Urinary bladder (tissue), 4 donors: ENCODE data around the gene SMIM13. TPM values are rescaled to one million over a fixed set of nuclear protein-coding genes. Genes with fewer than 3 reads are reported as not detected.

ENCODE experiments used
- DNase-seq: peaks from one replicate; pipeline ENCODE4 v3.0.0-alpha.2; 2015; ENCODE audit errors: extremely low spot score
- H3K27ac ChIP-seq: one replicate; pipeline ENCODE4 v1.5.1; 2013; ENCODE audit warnings: low read depth, mild to moderate bottlenecking, moderate library complexity
- H3K36me3 ChIP-seq: one replicate; pipeline ENCODE4 v1.6.1; 2013; ENCODE audit warnings: mild to moderate bottlenecking, moderate library complexity; ENCODE audit not compliant: insufficient read depth
- H3K4me1 ChIP-seq: one replicate; pipeline ENCODE4 v1.6.1; 2013; ENCODE audit warnings: mild to moderate bottlenecking, moderate library complexity; ENCODE audit not compliant: insufficient read depth
- H3K4me3 ChIP-seq: one replicate; pipeline ENCODE4 v1.5.1; 2013; ENCODE audit warnings: low read depth, low read length
- WGBS: extraction: QIAGEN DNeasy Blood & Tissue Kit; methylation state at CpG from one replicate; pipeline ENCODE4 v1.1.7; 2013; 5-methylcytosine and 5-hydroxymethylcytosine counted together
- polyA plus RNA-seq: library from polyadenylated mRNA; stranded (reverse); fragments of 200-250 nt; gene quantifications from one replicate; pipeline ENCODE4 v1.2.3, GENCODE V29; 2013
- total RNA-seq: library from RNA; depleted of rRNA; stranded (reverse); fragments of >200 nt; gene quantifications from one replicate; pipeline ENCODE4 v1.2.3, GENCODE V29; 2014
- donor health status: healthy with polysubstance abuse.
- donor health status: healthy.

The SMIM13 gene
- total and polyA plus RNA-seq, 2 donors = 7.5 to 28.4 TPM

- no peak overlapping the region for H3K27ac ChIP-seq
- 92% methylated on average over 3 of the region's 3 CpGs for WGBS
- H3K4me3 ChIP-seq = no peak overlapping the region
- H3K36me3 ChIP-seq = no peaks in the 10 kb centered on the region
- no peak for DNase-seq
- no peaks in the 10 kb centered on the region for H3K4me1 ChIP-seq
Observed at GRCh38 chr6:11162262-11162661, 68.6 kb downstream of the SMIM13 start.

GRCh38 chr6:11163932-11164331 lies 70.3 kb downstream of the SMIM13 start:
- Histone ChIP-seq H3K36me3 (no peaks in the 10 kb centered on the region), H3K4me1 (no peaks in the 10 kb centered on the region), H3K27ac (no peak overlapping the region), H3K4me3 (no peak overlapping the region)
- 89% methylated on average over 2 of the region's 2 CpGs for WGBS
- DNase-seq = no peak

GRCh38 chr6:11164717-11165646 lies 71.3 kb downstream of the SMIM13 start:
- H3K27ac ChIP-seq = no peak overlapping the region
- no peaks in the 10 kb centered on the region for H3K4me1 ChIP-seq
- no peak for DNase-seq
- no peaks in the 10 kb centered on the region for H3K36me3 ChIP-seq
- H3K4me3 ChIP-seq = no peak overlapping the region
- 88% methylated on average over 20 of the region's 20 CpGs for whole genome bisulfite sequencing

- no peak overlapping the region for H3K4me3 ChIP-seq
- WGBS = 43% methylated on average over 4 of the region's 4 CpGs
- H3K36me3 ChIP-seq = no peaks in the 10 kb centered on the region
- no peak for DNase-seq
- H3K4me1 ChIP-seq = no peaks in the 10 kb centered on the region
- no peak overlapping the region for H3K27ac ChIP-seq
Observed at GRCh38 chr6:11166948-11167347, 73.3 kb downstream of the SMIM13 start.

- H3K36me3 ChIP-seq = no peaks in the 10 kb centered on the region
- 69% methylated on average over 7 of the region's 7 CpGs for WGBS
Observed at GRCh38 chr6:11168091-11168635, 74.5 kb downstream of the SMIM13 start.

GRCh38 chr6:11171952-11172351 lies 78.3 kb downstream of the SMIM13 start:
- no peak overlapping the region for H3K27ac ChIP-seq
- no peaks in the 10 kb centered on the region for H3K4me1 ChIP-seq
- no peak for DNase-seq
- H3K36me3 ChIP-seq = no peaks in the 10 kb centered on the region
- 97% methylated on average over 13 of the region's 13 CpGs for WGBS
- no peak overlapping the region for H3K4me3 ChIP-seq

More at GRCh38 chr6:11168091-11168635, 74.5 kb downstream of the SMIM13 start:
- DNase-seq = no peak
- H3K4me1 ChIP-seq = no peaks in the 10 kb centered on the region
- no peak overlapping the region for H3K27ac ChIP-seq
- H3K4me3 ChIP-seq = no peak overlapping the region

GRCh38 chr6:11172501-11173327 lies 79.1 kb downstream of the SMIM13 start:
- H3K36me3 ChIP-seq = no peaks in the 10 kb centered on the region
- H3K4me1 ChIP-seq = no peaks in the 10 kb centered on the region
- WGBS = 35% methylated on average over 17 of the region's 17 CpGs
- H3K27ac ChIP-seq = no peak overlapping the region
- no peak overlapping the region for H3K4me3 ChIP-seq
- no peak for DNase-seq

GRCh38 chr6:11174242-11174611 lies 80.6 kb downstream of the SMIM13 start:
- DNase-seq = no peak
- H3K36me3 ChIP-seq = no peaks in the 10 kb centered on the region
- no peak overlapping the region for H3K27ac ChIP-seq
- no peaks in the 10 kb centered on the region for H3K4me1 ChIP-seq
- H3K4me3 ChIP-seq = no peak overlapping the region
- WGBS = 97% methylated on average over 5 of the region's 5 CpGs

GRCh38 chr6:11177271-11177670 lies 83.6 kb downstream of the SMIM13 start:
- Histone ChIP-seq H3K36me3 (no peaks in the 10 kb centered on the region), H3K27ac (no peak overlapping the region), H3K4me3 (no peak overlapping the region), H3K4me1 (no peaks in the 10 kb centered on the region)
- no peak for DNase-seq
- 99% methylated on average over 1 of the region's 1 CpG for WGBS

- DNase-seq = no peak
- Histone ChIP-seq H3K4me3 (no peak overlapping the region), H3K27ac (no peak overlapping the region), H3K4me1 (no peaks in the 10 kb centered on the region), H3K36me3 (no peaks in the 10 kb centered on the region)
- 97% methylated on average over 6 of the region's 6 CpGs for WGBS
Observed at GRCh38 chr6:11179088-11179418, 85.4 kb downstream of the SMIM13 start.

- Histone ChIP-seq H3K4me1 (no peaks in the 10 kb centered on the region), H3K36me3 (no peaks in the 10 kb centered on the region), H3K4me3 (no peak overlapping the region), H3K27ac (no peak overlapping the region)
- no peak for DNase-seq
- WGBS = 73% methylated on average over 8 of the region's 8 CpGs
Observed at GRCh38 chr6:11179419-11180202, 86.0 kb downstream of the SMIM13 start.

GRCh38 chr6:11181478-11182136 lies 88.0 kb downstream of the SMIM13 start:
- H3K36me3 ChIP-seq = no peaks in the 10 kb centered on the region
- no peaks in the 10 kb centered on the region for H3K4me1 ChIP-seq
- no peak overlapping the region for H3K27ac ChIP-seq
- DNase-seq = no peak
- H3K4me3 ChIP-seq = no peak overlapping the region
- WGBS = over 99% methylated on average over 3 of the region's 3 CpGs
